Loucy (cell line): ENCODE results near the gene MCOLN1.

Experiments
- EZH2phosphoT487 ChIP-seq: fragments of 200-600 bp; IDR thresholded peaks from 2 replicates; pipeline ENCODE4 v1.6.1; 2018; ENCODE audit warnings: antibody characterized with exemption, mild to moderate bottlenecking, moderate library complexity, borderline replicate concordance
- TF ChIP-seq, protein P1 (sequence below): fragments of 200-600 bp; sonication (generic); conservative IDR thresholded peaks from 2 replicates; pipeline ENCODE4 v1.5.1; 2014; ENCODE audit warnings: mild to moderate bottlenecking, antibody characterized with exemption, low read length

DNA sequence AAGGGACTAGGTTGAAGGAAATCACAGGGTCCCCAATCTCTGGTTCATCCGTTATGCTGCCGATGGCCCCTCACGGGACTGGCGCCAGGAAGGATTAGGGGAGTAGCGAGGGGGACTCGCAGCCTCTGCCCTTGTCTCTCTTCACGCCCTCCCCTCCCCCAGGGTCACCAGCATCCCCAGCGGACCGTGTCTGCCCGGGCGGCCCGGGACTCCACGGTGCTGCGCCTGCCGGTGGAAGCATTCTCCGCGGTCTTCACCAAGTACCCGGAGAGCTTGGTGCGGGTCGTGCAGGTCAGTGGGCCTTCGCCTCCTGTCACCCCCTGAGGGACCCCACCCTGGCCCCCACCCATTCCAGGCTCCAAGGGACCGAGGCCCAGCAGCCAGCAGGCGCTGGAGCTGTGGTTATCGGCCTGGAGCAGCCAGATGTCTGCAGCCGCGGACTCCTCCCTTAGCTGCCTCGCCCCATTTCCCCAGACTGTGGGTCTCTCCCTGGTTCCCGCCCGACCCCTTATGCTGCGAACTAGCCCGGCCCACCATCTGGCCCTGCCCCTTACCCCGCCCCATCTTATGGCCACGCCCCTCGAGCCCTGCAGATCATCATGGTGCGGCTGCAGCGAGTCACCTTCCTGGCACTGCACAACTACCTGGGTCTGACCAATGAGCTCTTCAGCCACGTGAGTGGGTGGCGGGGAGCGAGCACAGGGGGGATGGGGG lies 18.5 kb downstream of the MCOLN1 start:
- TF ChIP-seq, protein P1, sequence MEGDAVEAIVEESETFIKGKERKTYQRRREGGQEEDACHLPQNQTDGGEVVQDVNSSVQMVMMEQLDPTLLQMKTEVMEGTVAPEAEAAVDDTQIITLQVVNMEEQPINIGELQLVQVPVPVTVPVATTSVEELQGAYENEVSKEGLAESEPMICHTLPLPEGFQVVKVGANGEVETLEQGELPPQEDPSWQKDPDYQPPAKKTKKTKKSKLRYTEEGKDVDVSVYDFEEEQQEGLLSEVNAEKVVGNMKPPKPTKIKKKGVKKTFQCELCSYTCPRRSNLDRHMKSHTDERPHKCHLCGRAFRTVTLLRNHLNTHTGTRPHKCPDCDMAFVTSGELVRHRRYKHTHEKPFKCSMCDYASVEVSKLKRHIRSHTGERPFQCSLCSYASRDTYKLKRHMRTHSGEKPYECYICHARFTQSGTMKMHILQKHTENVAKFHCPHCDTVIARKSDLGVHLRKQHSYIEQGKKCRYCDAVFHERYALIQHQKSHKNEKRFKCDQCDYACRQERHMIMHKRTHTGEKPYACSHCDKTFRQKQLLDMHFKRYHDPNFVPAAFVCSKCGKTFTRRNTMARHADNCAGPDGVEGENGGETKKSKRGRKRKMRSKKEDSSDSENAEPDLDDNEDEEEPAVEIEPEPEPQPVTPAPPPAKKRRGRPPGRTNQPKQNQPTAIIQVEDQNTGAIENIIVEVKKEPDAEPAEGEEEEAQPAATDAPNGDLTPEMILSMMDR: no peak
- no peak for TF ChIP-seq EZH2phosphoT487
